Calu3 (cell line): ENCODE results near the gene SLC22A17. TPM values are rescaled to one million over a fixed set of nuclear protein-coding genes. Genes with fewer than 3 reads are reported as not detected.

Source experiments
- BruUV-seq: library from RNA; stranded (reverse); fragments of 400-500 nt; replicated peaks from 2 replicates; lab custom pipeline; 2021; lab: Mats Ljungman, UMichigan
- CTCF ChIA-PET: fragments of 300-600 bp; sonication (Branson Sonifier 250); formaldehyde crosslinking; loops from one replicate; lab custom pipeline; 2022; ENCODE audit warnings: antibody characterized with exemption; lab: Charles Lee
- DNase-seq: peaks from one replicate; pipeline ENCODE4 v3.0.0; 2022
- H3K27ac Mint-ChIP-seq: one replicate; pipeline ENCODE4 v1.8.0; 2022; ENCODE audit warnings: mixed read lengths; ENCODE audit not compliant: unreplicated experiment
- H3K27me3 Mint-ChIP-seq: one replicate; pipeline ENCODE4 v1.8.0; 2022; ENCODE audit warnings: mixed read lengths; ENCODE audit not compliant: unreplicated experiment
- H3K36me3 Mint-ChIP-seq: one replicate; pipeline ENCODE4 v1.8.0; 2022; ENCODE audit warnings: mild to moderate bottlenecking, moderate library complexity, mixed read lengths; ENCODE audit not compliant: insufficient read depth, unreplicated experiment
- H3K4me1 Mint-ChIP-seq: one replicate; pipeline ENCODE4 v1.8.0; 2022; ENCODE audit warnings: mild to moderate bottlenecking, low read depth, mixed read lengths; ENCODE audit not compliant: unreplicated experiment
- H3K4me3 Mint-ChIP-seq: one replicate; pipeline ENCODE4 v1.8.0; 2022; ENCODE audit warnings: mild to moderate bottlenecking, low read depth, moderate library complexity, mixed read lengths; ENCODE audit not compliant: unreplicated experiment
- H3K9me3 Mint-ChIP-seq: one replicate; pipeline ENCODE4 v1.8.0; 2022; ENCODE audit warnings: low read depth, mixed read lengths; ENCODE audit not compliant: unreplicated experiment
- CTCF ChIP-seq: fragments of 200-600 bp; IDR thresholded peaks from one replicate; pipeline ENCODE4 v1.8.0; 2022; ENCODE audit warnings: antibody characterized with exemption; ENCODE audit not compliant: unreplicated experiment
- intact Hi-C: fragments of 100-400 bp; cut with micrococcal nuclease; formaldehyde crosslinking; loops from one replicate; pipeline ENCODE4 v1.10.0; 2022; ENCODE audit not compliant: unreplicated experiment
- total RNA-seq: library from RNA; stranded (reverse); gene quantifications from 2 replicates; pipeline ENCODE4 v1.2.3, GENCODE V29; 2022

Gene SLC22A17
- total RNA-seq, 1 experiment from 2014 or later: 0.61 TPM

GRCh38 chr14:23354990-23355389, 2.3 kb upstream of the SLC22A17 start:
- peaks cover 3% of the 10 kb centered on the region for H3K9me3 Mint-ChIP-seq
- H3K27me3 Mint-ChIP-seq: peaks cover 82% of the 10 kb centered on the region
- intact Hi-C loops: no loop called here
- no peaks in the 10 kb centered on the region for H3K4me1 Mint-ChIP-seq
- no peak for DNase-seq
- no peak overlapping the region for H3K27ac Mint-ChIP-seq
- no peak overlapping the region for H3K4me3 Mint-ChIP-seq
- CTCF ChIA-PET: no interaction called here
- H3K36me3 Mint-ChIP-seq: no peaks in the 10 kb centered on the region
- no peak for TF ChIP-seq CTCF
- BruUV-seq: no TSS peak

GRCh38 chr14:23353433-23353780, 720 bp upstream of the SLC22A17 start:
- DNase-seq: no peak
- BruUV-seq: no TSS peak
- intact Hi-C loops: no loop called here
- no peak for TF ChIP-seq CTCF
- H3K4me3 Mint-ChIP-seq: no peak overlapping the region
- H3K27me3 Mint-ChIP-seq: peaks cover 85% of the 10 kb centered on the region
- CTCF ChIA-PET: no interaction called here
- H3K4me1 Mint-ChIP-seq: no peaks in the 10 kb centered on the region
- no peaks in the 10 kb centered on the region for H3K36me3 Mint-ChIP-seq
- H3K9me3 Mint-ChIP-seq: peaks cover 3% of the 10 kb centered on the region
- no peak overlapping the region for H3K27ac Mint-ChIP-seq

- no peaks in the 10 kb centered on the region for H3K36me3 Mint-ChIP-seq
- H3K4me1 Mint-ChIP-seq: no peaks in the 10 kb centered on the region
- TF ChIP-seq CTCF: no peak
- no peak for DNase-seq
- peaks cover 95% of the 10 kb centered on the region for H3K27me3 Mint-ChIP-seq
- CTCF ChIA-PET: no interaction called here
- intact Hi-C loops: no loop called here
- H3K4me3 Mint-ChIP-seq: no peak overlapping the region
- peaks cover 3% of the 10 kb centered on the region for H3K9me3 Mint-ChIP-seq
- no TSS peak for BruUV-seq
- no peak overlapping the region for H3K27ac Mint-ChIP-seq
These were observed 794 bp downstream of the SLC22A17 start for GRCh38 chr14:23351681-23352505.

GRCh38 chr14:23349156-23349845, 3.4 kb downstream of the SLC22A17 start:
- BruUV-seq: no TSS peak
- no peaks in the 10 kb centered on the region for H3K4me1 Mint-ChIP-seq
- no peak for TF ChIP-seq CTCF
- H3K9me3 Mint-ChIP-seq: peaks cover 3% of the 10 kb centered on the region
- CTCF ChIA-PET: no interaction called here
- H3K27me3 Mint-ChIP-seq: peaks cover 95% of the 10 kb centered on the region
- no peak for DNase-seq
- H3K27ac Mint-ChIP-seq: no peak overlapping the region
- H3K36me3 Mint-ChIP-seq: no peaks in the 10 kb centered on the region
- intact Hi-C loops: no loop called here
- H3K4me3 Mint-ChIP-seq: no peak overlapping the region
